Fibroblast of lung (primary cell): ENCODE measurements around the gene BCKDK.

Experiments used
- CTCF ChIP-seq, 2 donors: IDR thresholded peaks in 1 of 2; conservative IDR thresholded peaks in 1 of 2; 1 replicate in 1 of 2; 2 replicates in 1 of 2; pipeline ENCODE4 v1.5.1; 2011 to 2012; ENCODE audit warnings: low read length in 2 of 2, control low read depth in 1 of 2, inconsistent platforms in 1 of 2, low read depth in 1 of 2, mild to moderate bottlenecking in 1 of 2
- EZH2 ChIP-seq: IDR thresholded peaks from 2 replicates; pipeline ENCODE4 v1.5.1; 2012; ENCODE audit warnings: low read length, control low read depth, mild to moderate bottlenecking; ENCODE audit errors: missing control alignments

- TF ChIP-seq EZH2 = no peak
- TF ChIP-seq CTCF (conservative IDR thresholded peaks at IDR 0.05 in 1 of 2, IDR thresholded peaks at IDR 0.05 in 1 of 2; ENCODE audit: low read depth in 1 of 2, low read length in 2 of 2) = no peak
Measured at GRCh38 chr16:31106509-31107464, 1.4 kb upstream of the BCKDK start.
